ENCODE measurements around the gene IFT27.

IFT27 gene

GRCh38 chr22:36730176-36730858 lies 45.6 kb downstream of the IFT27 start:
- H3K4me3 ChIP-seq (ENCODE audit: low read depth, low read length): no peak overlapping the region
- no peak for TF ChIP-seq CTCF (IDR thresholded peaks at IDR 0.05; ENCODE audit: low read depth, low read length)

GRCh38 chr22:36729321-36729720 lies 46.6 kb downstream of the IFT27 start:
- no peak for TF ChIP-seq CTCF (IDR thresholded peaks at IDR 0.05; ENCODE audit: low read depth, low read length)
- H3K4me3 ChIP-seq (ENCODE audit: low read depth, low read length): no peak overlapping the region

- no peak overlapping the region for H3K4me3 ChIP-seq (ENCODE audit: low read depth, low read length)
- TF ChIP-seq CTCF (IDR thresholded peaks at IDR 0.05; ENCODE audit: low read depth, low read length): no peak
These were observed 47.4 kb downstream of the IFT27 start for GRCh38 chr22:36728505-36728904.

GRCh38 chr22:36727927-36728488 lies 47.9 kb downstream of the IFT27 start:
- H3K4me3 ChIP-seq (ENCODE audit: low read depth, low read length): no peak overlapping the region
- no peak for TF ChIP-seq CTCF (IDR thresholded peaks at IDR 0.05; ENCODE audit: low read depth, low read length)

GRCh38 chr22:36727110-36727509 lies 48.8 kb downstream of the IFT27 start:
- H3K4me3 ChIP-seq (ENCODE audit: low read depth, low read length): no peak overlapping the region
- no peak for TF ChIP-seq CTCF (IDR thresholded peaks at IDR 0.05; ENCODE audit: low read depth, low read length)

GRCh38 chr22:36726007-36726380 lies 49.9 kb downstream of the IFT27 start:
- H3K4me3 ChIP-seq (ENCODE audit: low read depth, low read length): no peak overlapping the region
- TF ChIP-seq CTCF (IDR thresholded peaks at IDR 0.05; ENCODE audit: low read depth, low read length): no peak

GRCh38 chr22:36725366-36726006 lies 50.4 kb downstream of the IFT27 start:
- TF ChIP-seq CTCF (IDR thresholded peaks at IDR 0.05; ENCODE audit: low read depth, low read length): no peak
- no peak overlapping the region for H3K4me3 ChIP-seq (ENCODE audit: low read depth, low read length)
